Measurements from ENCODE around the gene AIG1.

The AIG1 gene

GRCh38 chr6:143229400-143229799, 168.7 kb downstream of the AIG1 start:
- DNase-seq (ENCODE audit: low read depth, low spot score) = no peak
- in situ Hi-C loops (cut with HindIII; ENCODE audit: low sequenced_read_pairs) = no loop called here
- H3K4me3 ChIP-seq (ENCODE audit: low read depth, low read length) = no peak overlapping the region
- no peak for TF ChIP-seq CTCF (IDR thresholded peaks at IDR 0.05; ENCODE audit: low read depth, low read length)

GRCh38 chr6:143232849-143233248, 172.2 kb downstream of the AIG1 start:
- TF ChIP-seq CTCF (IDR thresholded peaks at IDR 0.05; ENCODE audit: low read depth, low read length) = peak; percentile 58
- DNase-seq (ENCODE audit: low read depth, low spot score) = no peak
- in situ Hi-C loops (cut with HindIII; ENCODE audit: low sequenced_read_pairs) = no loop called here
- no peak overlapping the region for H3K4me3 ChIP-seq (ENCODE audit: low read depth, low read length)

- no peak for DNase-seq (ENCODE audit: low read depth, low spot score)
- in situ Hi-C loops (cut with HindIII; ENCODE audit: low sequenced_read_pairs) = no loop called here
- no peak for TF ChIP-seq CTCF (IDR thresholded peaks at IDR 0.05; ENCODE audit: low read depth, low read length)
- no peak overlapping the region for H3K4me3 ChIP-seq (ENCODE audit: low read depth, low read length)
These were observed 173.0 kb downstream of the AIG1 start for GRCh38 chr6:143233554-143234285.

- H3K4me3 ChIP-seq (ENCODE audit: low read depth, low read length) = no peak overlapping the region
- DNase-seq (ENCODE audit: low read depth, low spot score) = no peak
- in situ Hi-C loops (cut with HindIII; ENCODE audit: low sequenced_read_pairs) = no loop called here
- TF ChIP-seq CTCF (IDR thresholded peaks at IDR 0.05; ENCODE audit: low read depth, low read length) = no peak
These were observed 174.0 kb downstream of the AIG1 start for GRCh38 chr6:143234734-143235133.

- H3K4me3 ChIP-seq (ENCODE audit: low read depth, low read length) = no peak overlapping the region
- peak; percentile 51 for DNase-seq (ENCODE audit: low read depth, low spot score)
- TF ChIP-seq CTCF (IDR thresholded peaks at IDR 0.05; ENCODE audit: low read depth, low read length) = no peak
- in situ Hi-C loops (cut with HindIII; ENCODE audit: low sequenced_read_pairs) = no loop called here
These were observed 175.6 kb downstream of the AIG1 start for GRCh38 chr6:143236151-143236798.

- TF ChIP-seq CTCF (IDR thresholded peaks at IDR 0.05; ENCODE audit: low read depth, low read length) = no peak
- H3K4me3 ChIP-seq (ENCODE audit: low read depth, low read length) = no peak overlapping the region
- DNase-seq (ENCODE audit: low read depth, low spot score) = no peak
- in situ Hi-C loops (cut with HindIII; ENCODE audit: low sequenced_read_pairs) = no loop called here
These were observed 177.6 kb downstream of the AIG1 start for GRCh38 chr6:143238306-143238705.
